Nephron (organoid): ENCODE results near the gene CBX5.
A peak's percentile ranks its signal among the peaks of the same experiment; 100 is the strongest.

ENCODE experiments used
- H3K27ac Mint-ChIP-seq, 3 experiments: 2 replicates each; pipeline ENCODE4 v1.8.0; 2020; ENCODE audit warnings: mixed read lengths in 3 of 3, mild to moderate bottlenecking in 2 of 3, moderate library complexity in 1 of 3
- H3K27me3 Mint-ChIP-seq: 2 replicates; pipeline ENCODE4 v1.8.0; 2021; ENCODE audit warnings: low read depth, mild to moderate bottlenecking, moderate library complexity, mixed read lengths
- H3K36me3 Mint-ChIP-seq: 2 replicates; pipeline ENCODE4 v1.8.0; 2020; ENCODE audit warnings: low read depth, mixed read lengths
- H3K4me1 Mint-ChIP-seq: 2 replicates; pipeline ENCODE4 v1.8.0; 2020; ENCODE audit warnings: mixed read lengths
- H3K4me3 Mint-ChIP-seq, 3 experiments: 2 replicates each; pipeline ENCODE4 v1.8.0; 2020; ENCODE audit warnings: mild to moderate bottlenecking in 3 of 3, mixed read lengths in 3 of 3, moderate library complexity in 2 of 3
- H3K9me3 Mint-ChIP-seq: 2 replicates; pipeline ENCODE4 v1.8.0; 2020; ENCODE audit warnings: mixed read lengths
- TF ChIP-seq, protein P1 (sequence below), 3 experiments: fragments of 200-600 bp; sonication (generic); IDR thresholded peaks; one replicate each; pipeline ENCODE4 v1.5.0; 2021; ENCODE audit warnings: antibody characterized with exemption in 3 of 3; ENCODE audit not compliant: unreplicated experiment in 3 of 3

The CBX5 gene

DNA sequence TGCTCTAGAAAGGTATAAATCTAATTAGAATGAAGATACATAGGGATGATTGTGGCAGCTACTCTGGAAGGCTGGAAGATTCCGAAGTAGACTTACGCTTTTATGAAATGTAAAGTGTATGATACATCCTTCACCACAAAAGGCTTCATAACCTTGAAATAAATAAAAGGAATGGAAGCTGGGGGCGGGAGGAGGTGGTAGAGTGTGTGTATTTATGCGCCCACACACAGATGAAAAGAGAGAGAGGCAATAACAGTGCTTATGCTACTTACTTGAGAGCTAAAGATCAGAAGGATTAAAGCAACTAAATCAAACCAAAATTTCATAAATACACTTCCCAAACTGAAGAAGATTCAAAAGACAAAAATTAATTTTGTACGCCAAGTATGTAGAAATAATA lies 30.4 kb downstream of the CBX5 start:
- peaks cover 27% of the 10 kb centered on the region for H3K4me1 Mint-ChIP-seq
- peak overlapping the region; percentile 85 to 94 (median 87) for H3K27ac Mint-ChIP-seq
- peaks cover 66% of the 10 kb centered on the region for H3K36me3 Mint-ChIP-seq
- peak overlapping the region in 1 of 3 experiments; percentile 15 for H3K4me3 Mint-ChIP-seq
- no peaks in the 10 kb centered on the region for H3K9me3 Mint-ChIP-seq
- TF ChIP-seq, protein P1, sequence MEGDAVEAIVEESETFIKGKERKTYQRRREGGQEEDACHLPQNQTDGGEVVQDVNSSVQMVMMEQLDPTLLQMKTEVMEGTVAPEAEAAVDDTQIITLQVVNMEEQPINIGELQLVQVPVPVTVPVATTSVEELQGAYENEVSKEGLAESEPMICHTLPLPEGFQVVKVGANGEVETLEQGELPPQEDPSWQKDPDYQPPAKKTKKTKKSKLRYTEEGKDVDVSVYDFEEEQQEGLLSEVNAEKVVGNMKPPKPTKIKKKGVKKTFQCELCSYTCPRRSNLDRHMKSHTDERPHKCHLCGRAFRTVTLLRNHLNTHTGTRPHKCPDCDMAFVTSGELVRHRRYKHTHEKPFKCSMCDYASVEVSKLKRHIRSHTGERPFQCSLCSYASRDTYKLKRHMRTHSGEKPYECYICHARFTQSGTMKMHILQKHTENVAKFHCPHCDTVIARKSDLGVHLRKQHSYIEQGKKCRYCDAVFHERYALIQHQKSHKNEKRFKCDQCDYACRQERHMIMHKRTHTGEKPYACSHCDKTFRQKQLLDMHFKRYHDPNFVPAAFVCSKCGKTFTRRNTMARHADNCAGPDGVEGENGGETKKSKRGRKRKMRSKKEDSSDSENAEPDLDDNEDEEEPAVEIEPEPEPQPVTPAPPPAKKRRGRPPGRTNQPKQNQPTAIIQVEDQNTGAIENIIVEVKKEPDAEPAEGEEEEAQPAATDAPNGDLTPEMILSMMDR (IDR thresholded peaks at IDR 0.05; ENCODE audit: unreplicated experiment in 3 of 3): no peak
- no peaks in the 10 kb centered on the region for H3K27me3 Mint-ChIP-seq

DNA sequence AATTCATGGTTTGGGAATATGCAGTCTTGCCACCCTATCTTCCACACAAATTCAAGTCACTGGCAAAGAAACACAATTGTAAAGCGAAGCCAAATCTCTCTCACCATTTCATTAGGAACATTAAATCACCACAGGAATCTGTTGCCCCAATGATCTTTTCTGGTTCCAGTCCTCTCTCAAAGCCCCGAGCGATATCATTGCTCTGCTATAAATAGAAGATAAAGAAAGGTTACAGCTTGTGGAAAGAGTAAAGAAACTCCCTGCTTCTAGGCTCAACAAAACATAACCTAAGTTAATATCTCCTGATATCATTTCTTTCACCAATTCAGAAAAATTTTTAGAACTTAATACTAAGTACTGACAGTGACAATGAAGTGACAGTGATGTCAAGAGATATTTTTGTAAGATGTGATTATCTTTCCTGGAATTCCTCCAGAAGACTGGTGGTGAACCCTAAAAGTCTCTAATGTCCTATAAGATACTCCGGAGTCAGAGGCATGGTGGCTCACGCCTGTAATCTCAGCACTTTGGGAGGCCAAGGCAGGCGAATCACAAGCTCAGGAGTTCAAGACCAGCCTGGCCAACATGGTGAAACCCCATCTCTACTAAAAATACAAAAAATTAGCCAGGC lies 33.8 kb downstream of the CBX5 start:
- Mint-ChIP-seq H3K4me3 (no peak overlapping the region), H3K27ac (peak overlapping the region; percentile 9 to 51 (median 14)), H3K4me1 (peaks cover 21% of the 10 kb centered on the region), H3K27me3 (no peaks in the 10 kb centered on the region), H3K36me3 (peaks cover 54% of the 10 kb centered on the region), H3K9me3 (no peaks in the 10 kb centered on the region)
- TF ChIP-seq, protein P1 (IDR thresholded peaks at IDR 0.05; ENCODE audit: unreplicated experiment in 3 of 3): no peak

DNA sequence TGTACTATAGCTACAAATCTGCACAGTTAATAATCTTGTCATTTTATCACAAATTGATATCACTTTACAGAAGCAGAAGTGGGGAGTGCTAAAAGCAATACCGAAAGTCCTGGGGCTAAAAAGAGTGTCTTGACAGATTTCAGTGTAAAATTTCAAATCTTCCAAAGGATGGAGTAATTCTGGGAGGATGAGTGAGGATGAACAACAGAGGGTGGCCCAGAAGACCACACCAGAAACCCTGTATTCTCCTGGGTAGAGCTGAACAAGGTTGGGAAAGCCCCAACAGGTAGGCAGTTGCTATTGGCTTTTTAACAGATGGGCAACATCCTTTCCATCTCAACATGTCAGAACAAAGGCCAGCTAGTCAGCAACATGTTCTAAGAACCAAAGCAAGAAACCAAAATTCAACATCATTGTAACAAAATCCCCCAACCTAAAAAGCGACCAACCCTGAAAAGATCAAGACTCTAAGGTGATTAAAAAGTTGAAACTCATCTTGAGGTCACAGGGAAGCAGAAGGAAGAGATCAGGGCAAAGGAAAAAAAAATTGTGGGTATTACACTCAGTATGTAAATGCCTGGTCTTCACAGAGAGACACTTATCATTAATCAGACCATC lies 38.8 kb downstream of the CBX5 start:
- Mint-ChIP-seq H3K4me3 (no peak overlapping the region), H3K27ac (no peak overlapping the region), H3K27me3 (no peaks in the 10 kb centered on the region), H3K36me3 (peaks cover 60% of the 10 kb centered on the region), H3K9me3 (no peaks in the 10 kb centered on the region), H3K4me1 (peaks cover 28% of the 10 kb centered on the region)
- TF ChIP-seq, protein P1 (IDR thresholded peaks at IDR 0.05; ENCODE audit: unreplicated experiment in 3 of 3): no peak

DNA sequence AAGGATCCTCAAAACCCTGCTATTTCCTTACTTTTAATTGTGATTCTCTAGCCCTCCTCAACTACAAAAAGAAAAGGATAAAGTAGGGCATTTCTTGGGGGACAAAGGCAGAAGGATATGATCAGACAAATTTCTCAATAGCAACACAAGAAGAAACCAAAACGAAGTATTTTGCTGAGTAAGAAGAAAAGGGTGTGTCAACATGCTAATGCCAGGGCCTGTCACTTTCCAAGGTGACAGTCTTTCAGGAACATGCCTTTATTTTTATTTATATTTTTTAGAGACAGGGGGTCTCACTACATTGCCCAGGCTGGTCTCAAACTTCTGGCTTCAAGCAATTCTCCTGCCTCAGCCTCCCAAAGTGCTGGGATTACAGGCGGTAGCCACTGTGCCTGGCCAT lies 39.8 kb downstream of the CBX5 start:
- peaks cover 28% of the 10 kb centered on the region for H3K4me1 Mint-ChIP-seq
- H3K4me3 Mint-ChIP-seq: no peak overlapping the region
- H3K9me3 Mint-ChIP-seq: no peaks in the 10 kb centered on the region
- peaks cover 60% of the 10 kb centered on the region for H3K36me3 Mint-ChIP-seq
- H3K27me3 Mint-ChIP-seq: no peaks in the 10 kb centered on the region
- TF ChIP-seq, protein P1 (IDR thresholded peaks at IDR 0.05; ENCODE audit: unreplicated experiment in 3 of 3): no peak
- peak overlapping the region in 1 of 3 experiments; percentile 55 for H3K27ac Mint-ChIP-seq

DNA sequence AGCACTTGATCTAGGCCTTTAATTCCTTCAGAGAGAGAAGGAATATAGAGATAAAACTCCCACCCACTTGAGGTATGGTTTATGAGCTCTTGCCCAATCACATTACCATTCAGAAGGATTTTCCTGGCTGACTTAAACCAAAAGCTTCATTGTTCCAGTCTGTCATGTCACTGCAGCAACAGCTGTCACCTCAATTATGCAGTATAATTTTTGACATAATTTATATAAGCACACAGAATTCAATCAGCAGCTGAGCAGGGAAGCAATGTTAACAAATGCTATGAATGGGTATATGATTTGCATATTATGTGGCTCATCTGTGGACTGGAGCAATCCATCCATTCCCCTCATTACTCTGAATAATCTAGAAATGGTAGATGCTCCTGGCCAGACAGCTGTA lies 40.3 kb downstream of the CBX5 start:
- TF ChIP-seq, protein P1 (IDR thresholded peaks at IDR 0.05; ENCODE audit: unreplicated experiment in 3 of 3): no peak
- Mint-ChIP-seq H3K9me3 (no peaks in the 10 kb centered on the region), H3K36me3 (peaks cover 62% of the 10 kb centered on the region), H3K27me3 (no peaks in the 10 kb centered on the region), H3K4me1 (peaks cover 31% of the 10 kb centered on the region), H3K4me3 (no peak overlapping the region), H3K27ac (peak overlapping the region; percentile 55 to 74 (median 67))

DNA sequence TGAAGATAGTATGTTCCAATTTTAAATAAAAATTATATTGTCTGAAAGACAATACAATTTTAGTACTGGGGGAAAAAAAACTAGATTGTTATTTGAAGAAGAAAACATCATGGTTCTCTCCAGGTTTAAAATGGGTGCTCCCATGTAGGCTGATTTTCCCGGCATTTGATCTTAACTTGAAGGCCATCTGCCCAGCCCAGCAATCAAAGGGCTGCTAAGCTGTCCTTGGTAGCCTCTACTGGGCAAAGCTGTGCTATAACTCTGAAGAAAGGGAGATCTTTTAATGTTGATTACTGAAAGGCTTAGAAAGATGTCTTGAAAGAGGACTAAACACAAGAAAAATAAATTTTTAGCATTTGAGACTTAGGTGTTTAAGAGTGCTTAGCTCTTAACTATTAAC lies 41.4 kb downstream of the CBX5 start:
- Mint-ChIP-seq H3K27ac (peak overlapping the region in 2 of 3 experiments; percentile 21 to 78), H3K4me3 (no peak overlapping the region), H3K27me3 (no peaks in the 10 kb centered on the region), H3K4me1 (peaks cover 34% of the 10 kb centered on the region), H3K36me3 (peaks cover 65% of the 10 kb centered on the region), H3K9me3 (no peaks in the 10 kb centered on the region)
- TF ChIP-seq, protein P1 (IDR thresholded peaks at IDR 0.05; ENCODE audit: unreplicated experiment in 3 of 3): no peak
